ENCODE measurements around the gene SELENOO.

The SELENOO gene

DNA sequence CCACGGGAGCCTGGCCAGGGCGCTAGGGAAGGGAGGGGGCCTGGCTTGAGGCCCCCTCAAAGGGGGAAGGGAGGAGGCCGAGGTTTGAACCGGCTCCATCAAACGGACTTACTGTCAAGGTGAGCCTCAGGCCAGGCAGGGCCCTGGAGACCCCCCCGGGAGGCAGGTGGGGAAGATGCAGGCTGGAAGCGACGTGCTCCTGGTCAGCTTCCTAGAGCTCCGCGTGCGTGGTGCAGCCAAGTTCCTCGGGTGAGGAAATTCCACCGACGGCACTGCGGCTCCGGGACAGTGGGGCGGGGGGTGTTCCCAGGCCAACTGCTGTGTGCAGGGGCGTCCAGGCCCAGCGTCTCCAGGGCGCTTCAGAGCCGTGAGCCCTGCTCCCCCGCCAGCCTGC, 22.3 kb upstream of the SELENOO start:
- H3K23ac ChIP-seq (ENCODE audit: low read depth, low read length, poor library complexity) = peak overlapping the region; percentile 97
- H3K9ac ChIP-seq (ENCODE audit: low read depth, low read length, poor library complexity) = no peak overlapping the region
- H3K27me3 ChIP-seq (ENCODE audit: control insufficient read depth in 3 of 3, insufficient read depth in 3 of 3, low read depth in 1 of 3, low read length in 3 of 3) = peaks cover 0 to 20% (median 1%) of the 10 kb centered on the region in 3 experiments
- H3K79me1 ChIP-seq (ENCODE audit: low read depth, low read length) = peaks cover 6% of the 10 kb centered on the region
- no peak overlapping the region for H2BK5ac ChIP-seq (ENCODE audit: low read length)
- H3K4me2 ChIP-seq (ENCODE audit: insufficient read depth, low read length, poor library complexity, severe bottlenecking) = no peak overlapping the region
- H2AFZ ChIP-seq (ENCODE audit: low read length) = no peak overlapping the region
- no peak overlapping the region for H3K14ac ChIP-seq (ENCODE audit: low read length)
- no peak overlapping the region for H4K8ac ChIP-seq (ENCODE audit: low read depth, low read length)
- H2BK12ac ChIP-seq (ENCODE audit: low read length) = no peak overlapping the region
- H3K27ac ChIP-seq (replicated peaks; ENCODE audit: low read length) = no peak overlapping the region
- H3K36me3 ChIP-seq (replicated peaks in 1 of 2; ENCODE audit: control insufficient read depth in 2 of 2, insufficient read depth in 2 of 2, low read length in 2 of 2) = no peaks in the 10 kb centered on the region
- H2AK5ac ChIP-seq (ENCODE audit: low read depth, low read length) = peak overlapping the region; percentile 97
- H2BK15ac ChIP-seq (ENCODE audit: low read length) = no peak overlapping the region
- no peak overlapping the region for H4K91ac ChIP-seq (ENCODE audit: low read depth, low read length, poor library complexity)
- H3K9me3 ChIP-seq (replicated peaks in 1 of 2; ENCODE audit: control insufficient read depth in 2 of 2, insufficient read depth in 1 of 2, low read depth in 1 of 2, low read length in 2 of 2) = peaks cover 0 to 6% of the 10 kb centered on the region in 2 donors
- WGBS, 2 donors (ENCODE audit: extremely low coverage in 2 of 2, insufficient read length in 2 of 2, insufficient replicate concordance in 1 of 2) = no CpG with 5 or more reads among the region's 22 CpGs
- no peak overlapping the region for H3K4me3 ChIP-seq (ENCODE audit: low read length in 2 of 2)
- no peak overlapping the region for H3K4ac ChIP-seq (ENCODE audit: low read length)
- peaks cover 2 to 4% of the 10 kb centered on the region in 2 donors for H3K4me1 ChIP-seq (ENCODE audit: control insufficient read depth in 2 of 2, insufficient read depth in 1 of 2, low read depth in 1 of 2, low read length in 2 of 2)
- DNase-seq (ENCODE audit: low spot score) = no peak
- H2BK120ac ChIP-seq (ENCODE audit: low read depth, low read length) = peak overlapping the region; percentile 91
- H3K18ac ChIP-seq (ENCODE audit: low read length) = peak overlapping the region; percentile 59

DNA sequence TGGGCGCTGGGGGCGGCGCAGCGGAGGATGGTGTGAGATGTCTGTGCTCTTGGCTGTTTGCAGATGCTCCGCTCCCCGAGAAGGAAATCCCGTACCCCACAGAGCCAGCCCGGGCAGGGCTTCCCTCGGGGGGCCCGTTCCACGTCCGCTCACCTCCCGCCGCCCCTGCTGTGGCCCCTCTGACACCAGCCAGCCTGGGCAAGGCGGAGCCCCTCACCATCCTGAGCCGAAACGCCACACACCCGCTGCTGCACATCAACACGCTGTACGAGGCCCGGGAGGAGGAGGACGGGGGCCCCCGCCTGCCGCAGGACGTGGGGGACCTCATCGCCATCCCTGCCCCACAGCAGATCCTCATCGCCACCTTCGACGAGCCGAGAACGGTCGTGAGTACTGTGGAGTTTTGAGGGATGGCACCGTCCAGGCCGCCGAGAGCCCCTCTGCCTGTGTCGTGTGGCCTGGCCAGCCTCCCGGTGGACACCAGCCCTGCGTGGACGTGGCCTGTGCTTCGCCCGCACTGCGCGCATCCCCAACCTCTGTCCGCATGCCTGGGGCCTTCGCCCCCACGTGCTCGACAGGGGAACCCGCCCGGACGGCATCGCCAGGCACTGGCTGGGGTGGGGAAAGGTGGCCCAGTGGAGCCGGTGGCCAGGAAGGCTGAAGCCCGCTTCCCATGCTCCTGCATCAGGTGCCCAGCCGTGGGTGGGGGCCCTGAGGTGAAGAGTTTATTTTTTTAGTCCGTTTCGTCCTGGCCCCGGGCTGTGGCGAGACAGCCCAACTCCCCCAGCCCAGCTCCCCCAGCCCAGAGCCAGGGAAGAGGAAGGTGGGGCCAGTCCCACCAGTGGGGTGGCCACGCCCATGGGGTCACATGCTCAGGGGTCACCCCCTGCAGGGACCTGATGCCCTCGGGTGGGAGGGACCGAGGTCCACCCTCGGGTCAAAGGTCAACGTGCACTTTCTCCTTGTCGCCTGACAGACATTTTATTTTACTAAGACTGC, 21.6 kb upstream of the SELENOO start:
- H2AFZ ChIP-seq (ENCODE audit: low read length) = no peak overlapping the region
- H2AK5ac ChIP-seq (ENCODE audit: low read depth, low read length) = peak overlapping the region; percentile 97
- no peak for DNase-seq (ENCODE audit: low spot score)

GRCh38 chr22:50179937-50180726, 20.7 kb upstream of the SELENOO start:
- Histone ChIP-seq H3K36me3 (replicated peaks in 1 of 2; ENCODE audit: control insufficient read depth in 2 of 2, insufficient read depth in 2 of 2, low read length in 2 of 2) (no peaks in the 10 kb centered on the region), H3K23ac (ENCODE audit: low read depth, low read length, poor library complexity) (peak overlapping the region; percentile 73), H2BK120ac (ENCODE audit: low read depth, low read length) (peak overlapping the region; percentile 91), H4K8ac (ENCODE audit: low read depth, low read length) (peak overlapping the region; percentile 82), H2AK5ac (ENCODE audit: low read depth, low read length) (peak overlapping the region; percentile 81), H3K79me1 (ENCODE audit: low read depth, low read length) (peaks cover 9% of the 10 kb centered on the region), H4K91ac (ENCODE audit: low read depth, low read length, poor library complexity) (peak overlapping the region; percentile 79), H2BK5ac (ENCODE audit: low read length) (no peak overlapping the region), H3K4me2 (ENCODE audit: insufficient read depth, low read length, poor library complexity, severe bottlenecking) (no peak overlapping the region), H3K4me1 (ENCODE audit: control insufficient read depth in 2 of 2, insufficient read depth in 1 of 2, low read depth in 1 of 2, low read length in 2 of 2) (peaks cover 5 to 9% of the 10 kb centered on the region in 2 donors), H3K9me3 (replicated peaks in 1 of 2; ENCODE audit: control insufficient read depth in 2 of 2, insufficient read depth in 1 of 2, low read depth in 1 of 2, low read length in 2 of 2) (peaks cover 0 to 6% of the 10 kb centered on the region in 2 donors), H3K27ac (replicated peaks; ENCODE audit: low read length) (no peak overlapping the region), H2AFZ (ENCODE audit: low read length) (no peak overlapping the region), H2BK15ac (ENCODE audit: low read length) (no peak overlapping the region), H3K4ac (ENCODE audit: low read length) (peak overlapping the region; percentile 53), H3K18ac (ENCODE audit: low read length) (peak overlapping the region; percentile 85), H3K4me3 (ENCODE audit: low read length in 2 of 2) (no peak overlapping the region), H3K9ac (ENCODE audit: low read depth, low read length, poor library complexity) (peak overlapping the region; percentile 60), H3K14ac (ENCODE audit: low read length) (no peak overlapping the region), H2BK12ac (ENCODE audit: low read length) (peak overlapping the region; percentile 58), H3K27me3 (ENCODE audit: control insufficient read depth in 3 of 3, insufficient read depth in 3 of 3, low read depth in 1 of 3, low read length in 3 of 3) (peaks cover 0 to 9% (median 4%) of the 10 kb centered on the region in 3 experiments)
- 100% methylated on average over 4 of the region's 39 CpGs; no CpG with 5 or more reads in 1 of the 2 donors for WGBS, 2 donors (ENCODE audit: extremely low coverage in 2 of 2, insufficient read length in 2 of 2, insufficient replicate concordance in 1 of 2)
- no peak for DNase-seq (ENCODE audit: low spot score)

More for the DNA sequence above, 21.6 kb upstream of the SELENOO start:
- Histone ChIP-seq H4K91ac (ENCODE audit: low read depth, low read length, poor library complexity) (no peak overlapping the region), H2BK5ac (ENCODE audit: low read length) (no peak overlapping the region), H3K79me1 (ENCODE audit: low read depth, low read length) (peaks cover 9% of the 10 kb centered on the region), H2BK12ac (ENCODE audit: low read length) (peak overlapping the region; percentile 84), H2BK15ac (ENCODE audit: low read length) (peak overlapping the region; percentile 81), H3K23ac (ENCODE audit: low read depth, low read length, poor library complexity) (peak overlapping the region; percentile 97), H3K4me1 (ENCODE audit: control insufficient read depth in 2 of 2, insufficient read depth in 1 of 2, low read depth in 1 of 2, low read length in 2 of 2) (peaks cover 5 to 7% of the 10 kb centered on the region in 2 donors), H3K14ac (ENCODE audit: low read length) (peak overlapping the region; percentile 63), H3K9ac (ENCODE audit: low read depth, low read length, poor library complexity) (peak overlapping the region; percentile 60), H2BK120ac (ENCODE audit: low read depth, low read length) (peak overlapping the region; percentile 91), H3K36me3 (replicated peaks in 1 of 2; ENCODE audit: control insufficient read depth in 2 of 2, insufficient read depth in 2 of 2, low read length in 2 of 2) (no peaks in the 10 kb centered on the region), H3K27me3 (ENCODE audit: control insufficient read depth in 3 of 3, insufficient read depth in 3 of 3, low read depth in 1 of 3, low read length in 3 of 3) (peaks cover 0 to 13% (median 0%) of the 10 kb centered on the region in 3 experiments), H3K4ac (ENCODE audit: low read length) (peak overlapping the region; percentile 66), H3K9me3 (replicated peaks in 1 of 2; ENCODE audit: control insufficient read depth in 2 of 2, insufficient read depth in 1 of 2, low read depth in 1 of 2, low read length in 2 of 2) (peaks cover 0 to 6% of the 10 kb centered on the region in 2 donors), H4K8ac (ENCODE audit: low read depth, low read length) (no peak overlapping the region), H3K27ac (replicated peaks; ENCODE audit: low read length) (no peak overlapping the region), H3K4me2 (ENCODE audit: insufficient read depth, low read length, poor library complexity, severe bottlenecking) (no peak overlapping the region), H3K18ac (ENCODE audit: low read length) (peak overlapping the region; percentile 59), H3K4me3 (ENCODE audit: low read length in 2 of 2) (no peak overlapping the region)
- WGBS, 2 donors (ENCODE audit: extremely low coverage in 2 of 2, insufficient read length in 2 of 2, insufficient replicate concordance in 1 of 2) = no CpG with 5 or more reads among the region's 64 CpGs

Data from neuronal stem cell (in vitro differentiated cells).